Astrocyte (in vitro differentiated cells and primary cell): ENCODE data around the gene COG5. TPM values are rescaled to one million over a fixed set of nuclear protein-coding genes. Genes with fewer than 3 reads are reported as not detected.

Experiments
- DNase-seq: peaks from one replicate; pipeline ENCODE4 v3.0.0-alpha.2; 2010; ENCODE audit warnings: low read depth
- FAIRE-seq: peaks from 2 replicates; lab custom pipeline; 2011; peaks lifted over from hg19 to GRCh38; lab: Jason Lieb, UNC
- H2AFZ ChIP-seq: 2 replicates; pipeline ENCODE4 v1.6.0; 2012; ENCODE audit warnings: low read depth, low read length, inconsistent platforms
- H3K27ac ChIP-seq: 2 replicates; pipeline ENCODE4 v1.5.1; 2011; ENCODE audit warnings: low read depth, low read length, inconsistent platforms
- H3K27me3 ChIP-seq: 2 replicates; pipeline ENCODE4 v1.6.0; 2011; ENCODE audit warnings: low read length, inconsistent platforms; ENCODE audit not compliant: insufficient read depth
- H3K36me3 ChIP-seq: 2 replicates; pipeline ENCODE4 v1.5.1; 2011; ENCODE audit warnings: low read length, inconsistent platforms; ENCODE audit not compliant: insufficient read depth
- H3K4me1 ChIP-seq: 2 replicates; pipeline ENCODE4 v1.5.1; 2011; ENCODE audit warnings: low read length, inconsistent platforms; ENCODE audit not compliant: insufficient read depth
- H3K4me2 ChIP-seq: 2 replicates; pipeline ENCODE4 v1.6.0; 2012; ENCODE audit warnings: low read length, inconsistent platforms
- H3K4me3 ChIP-seq: 2 replicates; pipeline ENCODE4 v1.5.1; 2011; ENCODE audit warnings: low read depth, mild to moderate bottlenecking, low read length, inconsistent platforms; ENCODE audit not compliant: insufficient read depth
- H3K79me2 ChIP-seq: 2 replicates; pipeline ENCODE4 v1.6.0; 2012; ENCODE audit warnings: mild to moderate bottlenecking, low read length, inconsistent platforms; ENCODE audit not compliant: insufficient read depth
- H3K9ac ChIP-seq: 2 replicates; pipeline ENCODE4 v1.6.0; 2012; ENCODE audit warnings: mild to moderate bottlenecking, low read length, inconsistent platforms
- H3K9me3 ChIP-seq: 2 replicates; pipeline ENCODE4 v1.5.1; 2012; ENCODE audit warnings: low read depth, mild to moderate bottlenecking, low read length, inconsistent platforms; ENCODE audit not compliant: insufficient read depth
- H4K20me1 ChIP-seq: 2 replicates; pipeline ENCODE4 v1.6.0; 2012; ENCODE audit warnings: low read length, inconsistent platforms; ENCODE audit not compliant: insufficient read depth
- H3K27ac Mint-ChIP-seq: one replicate; pipeline ENCODE4 v1.8.0; 2021; ENCODE audit warnings: mild to moderate bottlenecking, mixed read lengths; ENCODE audit not compliant: unreplicated experiment
- H3K27me3 Mint-ChIP-seq: one replicate; pipeline ENCODE4 v1.8.0; 2021; ENCODE audit warnings: low read depth, mixed read lengths; ENCODE audit not compliant: unreplicated experiment
- H3K36me3 Mint-ChIP-seq: one replicate; pipeline ENCODE4 v1.8.0; 2021; ENCODE audit warnings: low read depth, mixed read lengths; ENCODE audit not compliant: unreplicated experiment
- H3K4me1 Mint-ChIP-seq: one replicate; pipeline ENCODE4 v1.8.0; 2021; ENCODE audit warnings: low read depth, mixed read lengths; ENCODE audit not compliant: unreplicated experiment
- H3K4me3 Mint-ChIP-seq: one replicate; pipeline ENCODE4 v1.8.0; 2021; ENCODE audit warnings: mild to moderate bottlenecking, moderate library complexity, mixed read lengths; ENCODE audit not compliant: unreplicated experiment
- H3K9me3 Mint-ChIP-seq: one replicate; pipeline ENCODE4 v1.8.0; 2021; ENCODE audit warnings: mild to moderate bottlenecking, mixed read lengths; ENCODE audit not compliant: unreplicated experiment
- CTCF ChIP-seq: IDR thresholded peaks from 2 replicates; pipeline ENCODE4 v1.5.1; 2011; ENCODE audit warnings: low read depth, mild to moderate bottlenecking, inconsistent platforms, low read length, moderate library complexity; ENCODE audit not compliant: insufficient read depth
- EZH2 ChIP-seq: IDR thresholded peaks from 2 replicates; pipeline ENCODE4 v1.6.1; 2012; ENCODE audit warnings: mild to moderate bottlenecking, low read length, inconsistent platforms; ENCODE audit not compliant: insufficient read depth
- total RNA-seq: library from RNA; stranded (reverse); gene quantifications from 2 replicates; pipeline ENCODE4 v1.2.1, GENCODE V29; 2021

Gene COG5
- total RNA-seq, 1 donor from 2014 or later: 57.1 TPM

DNA sequence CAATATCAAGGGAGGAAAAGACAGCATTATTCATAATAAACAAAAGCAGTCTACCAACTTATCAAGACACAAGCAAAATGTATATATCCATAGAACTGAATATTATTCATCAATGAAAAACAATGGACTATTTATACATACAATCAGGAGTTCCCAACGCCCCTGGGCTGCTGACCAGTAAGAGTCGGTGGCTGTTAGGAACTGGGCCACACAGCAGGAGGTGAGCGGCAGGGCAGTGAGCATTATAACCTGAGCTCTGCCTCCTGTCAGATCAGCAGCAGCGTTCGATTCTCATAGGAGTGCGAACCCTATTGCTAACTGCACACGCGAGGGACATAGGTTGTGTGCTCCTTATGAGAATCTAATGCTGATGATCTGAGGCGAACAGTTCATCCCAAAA lies 165.6 kb downstream of the COG5 start:
- Histone ChIP-seq H3K9ac (no peak overlapping the region), H3K36me3 (no peaks in the 10 kb centered on the region), H4K20me1 (no peaks in the 10 kb centered on the region), H3K27ac (no peak overlapping the region), H3K4me1 (peaks cover 3% of the 10 kb centered on the region), H3K9me3 (no peaks in the 10 kb centered on the region), H2AFZ (no peak overlapping the region), H3K4me3 (no peak overlapping the region), H3K79me2 (no peaks in the 10 kb centered on the region), H3K4me2 (no peak overlapping the region), H3K27me3 (no peaks in the 10 kb centered on the region)
- Mint-ChIP-seq H3K27ac (no peak overlapping the region), H3K9me3 (no peaks in the 10 kb centered on the region), H3K4me1 (peaks cover 9% of the 10 kb centered on the region), H3K36me3 (peaks cover 1% of the 10 kb centered on the region), H3K4me3 (no peak overlapping the region), H3K27me3 (no peaks in the 10 kb centered on the region)
- no peak for FAIRE-seq
- TF ChIP-seq CTCF (no peak), EZH2 (no peak)
- DNase-seq: no peak

- Histone ChIP-seq H3K9me3 (no peaks in the 10 kb centered on the region), H2AFZ (no peak overlapping the region), H3K4me1 (peaks cover 3% of the 10 kb centered on the region), H3K4me3 (no peak overlapping the region), H4K20me1 (no peaks in the 10 kb centered on the region), H3K27ac (no peak overlapping the region), H3K27me3 (no peaks in the 10 kb centered on the region), H3K9ac (no peak overlapping the region), H3K36me3 (no peaks in the 10 kb centered on the region), H3K79me2 (no peaks in the 10 kb centered on the region), H3K4me2 (no peak overlapping the region)
- no peak overlapping the region for H3K4me3 Mint-ChIP-seq
- DNase-seq (no peak), FAIRE-seq (no peak)
- TF ChIP-seq CTCF (no peak), EZH2 (no peak)
- H3K27ac Mint-ChIP-seq: no peak overlapping the region
- no peaks in the 10 kb centered on the region for H3K9me3 Mint-ChIP-seq
- H3K4me1 Mint-ChIP-seq: peaks cover 9% of the 10 kb centered on the region
- H3K36me3 Mint-ChIP-seq: peaks cover 3% of the 10 kb centered on the region
- no peaks in the 10 kb centered on the region for H3K27me3 Mint-ChIP-seq
Measured at GRCh38 chr7:107396990-107397389, 166.7 kb downstream of the COG5 start.

DNA sequence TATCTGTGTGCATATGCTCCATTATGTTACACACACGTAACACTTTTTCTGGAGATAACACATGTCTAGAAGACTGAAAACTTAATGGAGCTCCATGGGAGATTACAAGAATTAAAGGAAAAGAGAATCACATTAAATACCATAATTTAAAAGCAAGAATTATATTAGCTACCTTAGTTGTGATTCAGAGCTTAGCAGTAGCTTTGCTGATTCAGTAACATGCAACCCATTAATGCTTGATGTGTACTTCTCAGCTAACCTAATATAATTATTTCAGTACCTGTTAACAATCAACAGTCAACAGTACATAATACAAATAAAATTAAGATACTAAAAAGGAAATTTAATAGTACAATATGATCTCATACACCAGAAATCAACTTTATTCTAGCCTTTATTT lies 167.6 kb downstream of the COG5 start:
- DNase-seq (no peak), FAIRE-seq (peak; percentile 5)
- Histone ChIP-seq H3K4me2 (no peak overlapping the region), H3K9me3 (no peaks in the 10 kb centered on the region), H2AFZ (no peak overlapping the region), H3K27ac (no peak overlapping the region), H4K20me1 (no peaks in the 10 kb centered on the region), H3K79me2 (no peaks in the 10 kb centered on the region), H3K4me1 (peaks cover 3% of the 10 kb centered on the region), H3K9ac (no peak overlapping the region), H3K36me3 (no peaks in the 10 kb centered on the region), H3K27me3 (no peaks in the 10 kb centered on the region), H3K4me3 (no peak overlapping the region)
- H3K4me1 Mint-ChIP-seq: peaks cover 9% of the 10 kb centered on the region
- no peaks in the 10 kb centered on the region for H3K27me3 Mint-ChIP-seq
- no peak for TF ChIP-seq EZH2
- TF ChIP-seq CTCF: no peak
- no peaks in the 10 kb centered on the region for H3K9me3 Mint-ChIP-seq
- no peak overlapping the region for H3K4me3 Mint-ChIP-seq
- H3K36me3 Mint-ChIP-seq: peaks cover 3% of the 10 kb centered on the region
- no peak overlapping the region for H3K27ac Mint-ChIP-seq
